ENCODE measurements around the gene C3orf38. TPM values are rescaled to one million over a fixed set of nuclear protein-coding genes. Genes with fewer than 3 reads are reported as not detected.

C3orf38 gene
- total RNA-seq, 1 experiment from 2014 or later, result 38.8 TPM

GRCh38 chr3:88147261-88147660 lies 2.5 kb upstream of the C3orf38 start:
- H3K9me3 ChIP-seq (ENCODE audit: low read length), result no peaks in the 10 kb centered on the region
- no peaks in the 10 kb centered on the region for H4K20me1 ChIP-seq (ENCODE audit: insufficient read depth, low read depth, low read length)
- peaks cover 33% of the 10 kb centered on the region for H3K4me1 ChIP-seq (ENCODE audit: low read length)
- H2AFZ ChIP-seq (ENCODE audit: low read length), result no peak overlapping the region
- H3K4me2 ChIP-seq (ENCODE audit: low read depth, low read length, poor library complexity, severe bottlenecking), result peak overlapping the region; percentile 80
- H3K9me2 ChIP-seq (replicated peaks; ENCODE audit: insufficient read depth, low read length), result no peaks in the 10 kb centered on the region
- no peak for DNase-seq
- no peak overlapping the region for H3K9ac ChIP-seq (ENCODE audit: low read length)
- H3K27ac ChIP-seq (ENCODE audit: low read length), result no peak overlapping the region
- no peaks in the 10 kb centered on the region for H3K27me3 ChIP-seq (ENCODE audit: low read length)
- no peaks in the 10 kb centered on the region for H3K36me3 ChIP-seq (ENCODE audit: insufficient read depth, low read length)
- no peak overlapping the region for H3K4me3 ChIP-seq (ENCODE audit: low read length)
- peaks cover 86% of the 10 kb centered on the region for H3K79me2 ChIP-seq (ENCODE audit: low read length)

GRCh38 chr3:88148651-88149050 lies 1.1 kb upstream of the C3orf38 start:
- H3K4me2 ChIP-seq (ENCODE audit: low read depth, low read length, poor library complexity, severe bottlenecking), result peak overlapping the region; percentile 80
- H4K20me1 ChIP-seq (ENCODE audit: insufficient read depth, low read depth, low read length), result no peaks in the 10 kb centered on the region
- no peak for DNase-seq
- H3K27me3 ChIP-seq (ENCODE audit: low read length), result no peaks in the 10 kb centered on the region
- peaks cover 41% of the 10 kb centered on the region for H3K4me1 ChIP-seq (ENCODE audit: low read length)
- H3K9me3 ChIP-seq (ENCODE audit: low read length), result no peaks in the 10 kb centered on the region
- H3K4me3 ChIP-seq (ENCODE audit: low read length), result peak overlapping the region; percentile 96
- peaks cover 4% of the 10 kb centered on the region; the same call in 1 of the 2 replicates for H3K36me3 ChIP-seq (ENCODE audit: insufficient read depth, low read length)
- peaks cover 89% of the 10 kb centered on the region for H3K79me2 ChIP-seq (ENCODE audit: low read length)
- H3K9ac ChIP-seq (ENCODE audit: low read length), result peak overlapping the region; percentile 97
- peak overlapping the region; percentile 85; the same call in 1 of the 2 replicates for H3K27ac ChIP-seq (ENCODE audit: low read length)
- H3K9me2 ChIP-seq (replicated peaks; ENCODE audit: insufficient read depth, low read length), result no peaks in the 10 kb centered on the region
- H2AFZ ChIP-seq (ENCODE audit: low read length), result peak overlapping the region; percentile 92; the same call in 1 of the 2 replicates

GRCh38 chr3:88149101-88149508 lies 654 bp upstream of the C3orf38 start:
- H4K20me1 ChIP-seq (ENCODE audit: insufficient read depth, low read depth, low read length), result no peaks in the 10 kb centered on the region
- H2AFZ ChIP-seq (ENCODE audit: low read length), result peak overlapping the region; percentile 92
- no peaks in the 10 kb centered on the region for H3K27me3 ChIP-seq (ENCODE audit: low read length)
- H3K36me3 ChIP-seq (ENCODE audit: insufficient read depth, low read length), result peaks cover 4% of the 10 kb centered on the region; the same call in 1 of the 2 replicates
- H3K79me2 ChIP-seq (ENCODE audit: low read length), result peaks cover 90% of the 10 kb centered on the region
- peak overlapping the region; percentile 96 for H3K4me3 ChIP-seq (ENCODE audit: low read length)
- peak overlapping the region; percentile 80 for H3K4me2 ChIP-seq (ENCODE audit: low read depth, low read length, poor library complexity, severe bottlenecking)
- no peak for DNase-seq
- no peaks in the 10 kb centered on the region for H3K9me3 ChIP-seq (ENCODE audit: low read length)
- H3K4me1 ChIP-seq (ENCODE audit: low read length), result peaks cover 41% of the 10 kb centered on the region
- peak overlapping the region; percentile 85 for H3K27ac ChIP-seq (ENCODE audit: low read length)
- H3K9me2 ChIP-seq (replicated peaks; ENCODE audit: insufficient read depth, low read length), result no peaks in the 10 kb centered on the region
- H3K9ac ChIP-seq (ENCODE audit: low read length), result peak overlapping the region; percentile 97

DNA sequence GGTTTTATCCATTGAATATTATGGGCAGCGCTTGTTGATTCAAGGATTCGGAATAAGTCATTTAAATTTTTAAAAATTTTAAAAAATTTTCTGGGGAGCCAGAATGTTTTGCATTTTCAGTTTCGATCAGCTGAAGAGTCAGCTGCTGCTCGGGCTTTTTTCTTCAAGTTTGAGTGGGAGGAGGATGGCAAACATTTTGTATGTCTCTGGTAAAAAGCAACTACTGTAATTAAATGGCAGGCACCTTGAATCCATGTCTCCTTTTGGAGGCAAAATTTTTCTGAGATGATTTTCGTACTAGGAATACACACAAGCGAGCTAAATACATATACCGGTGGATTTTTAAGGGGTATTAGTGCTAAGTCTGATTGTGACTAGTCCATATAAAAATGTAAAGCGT lies 612 bp downstream of the C3orf38 start:
- Histone ChIP-seq H3K4me2 (ENCODE audit: low read depth, low read length, poor library complexity, severe bottlenecking) (peak overlapping the region; percentile 80), H3K9me2 (replicated peaks; ENCODE audit: insufficient read depth, low read length) (no peaks in the 10 kb centered on the region), H3K36me3 (ENCODE audit: insufficient read depth, low read length) (peaks cover 11% of the 10 kb centered on the region; the same call in 1 of the 2 replicates), H3K4me3 (ENCODE audit: low read length) (peak overlapping the region; percentile 96), H3K9me3 (ENCODE audit: low read length) (no peaks in the 10 kb centered on the region), H2AFZ (ENCODE audit: low read length) (0 out of 2 replicates have a peak overlapping the region, but pooled peaks have one; percentile 85), H3K9ac (ENCODE audit: low read length) (peak overlapping the region; percentile 97), H3K27me3 (ENCODE audit: low read length) (no peaks in the 10 kb centered on the region), H3K27ac (ENCODE audit: low read length) (peak overlapping the region; percentile 85), H3K79me2 (ENCODE audit: low read length) (peaks cover 95% of the 10 kb centered on the region), H4K20me1 (ENCODE audit: insufficient read depth, low read depth, low read length) (no peaks in the 10 kb centered on the region), H3K4me1 (ENCODE audit: low read length) (peaks cover 41% of the 10 kb centered on the region)
- peak; percentile 80 for DNase-seq

- H2AFZ ChIP-seq (ENCODE audit: low read length), result no peak overlapping the region
- peak overlapping the region; percentile 97 for H3K9ac ChIP-seq (ENCODE audit: low read length)
- H3K36me3 ChIP-seq (ENCODE audit: insufficient read depth, low read length), result peaks cover 15% of the 10 kb centered on the region; the same call in 1 of the 2 replicates
- H3K27ac ChIP-seq (ENCODE audit: low read length), result peak overlapping the region; percentile 85
- H3K79me2 ChIP-seq (ENCODE audit: low read length), result peaks cover 95% of the 10 kb centered on the region
- H3K4me1 ChIP-seq (ENCODE audit: low read length), result peaks cover 42% of the 10 kb centered on the region
- H3K9me3 ChIP-seq (ENCODE audit: low read length), result no peaks in the 10 kb centered on the region
- H3K27me3 ChIP-seq (ENCODE audit: low read length), result no peaks in the 10 kb centered on the region
- no peaks in the 10 kb centered on the region for H3K9me2 ChIP-seq (replicated peaks; ENCODE audit: insufficient read depth, low read length)
- peak overlapping the region; percentile 80 for H3K4me2 ChIP-seq (ENCODE audit: low read depth, low read length, poor library complexity, severe bottlenecking)
- H4K20me1 ChIP-seq (ENCODE audit: insufficient read depth, low read depth, low read length), result no peaks in the 10 kb centered on the region
- DNase-seq, result peak; percentile 71
- H3K4me3 ChIP-seq (ENCODE audit: low read length), result peak overlapping the region; percentile 96
These were observed 1.0 kb downstream of the C3orf38 start for GRCh38 chr3:88150806-88151205.

DNA sequence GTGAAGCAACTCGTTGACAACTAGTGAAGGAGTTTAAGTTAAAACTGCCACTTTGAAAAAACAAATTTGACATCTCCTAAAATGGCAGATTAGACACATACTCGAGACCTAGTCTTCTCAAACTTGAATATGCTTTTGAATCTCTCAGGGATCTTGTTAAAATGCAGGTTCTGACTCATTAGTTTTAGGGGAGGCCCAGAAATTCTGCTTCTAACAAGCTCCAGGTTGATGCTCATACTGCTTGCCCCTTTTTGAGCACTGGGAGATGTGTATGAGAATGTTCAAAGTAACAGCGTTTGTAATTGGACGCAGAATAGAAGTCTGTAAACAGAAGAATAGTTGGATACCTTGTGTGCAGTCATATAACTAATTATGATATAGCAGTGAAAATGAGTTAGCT lies 1.6 kb downstream of the C3orf38 start:
- peak overlapping the region; percentile 80 for H3K4me2 ChIP-seq (ENCODE audit: low read depth, low read length, poor library complexity, severe bottlenecking)

GRCh38 chr3:88152841-88153240 lies 3.1 kb downstream of the C3orf38 start:
- Histone ChIP-seq H3K4me2 (ENCODE audit: low read depth, low read length, poor library complexity, severe bottlenecking) (peak overlapping the region; percentile 41), H3K79me2 (ENCODE audit: low read length) (peaks cover 95% of the 10 kb centered on the region), H2AFZ (ENCODE audit: low read length) (no peak overlapping the region), H3K36me3 (ENCODE audit: insufficient read depth, low read length) (peaks cover 34% of the 10 kb centered on the region), H3K9ac (ENCODE audit: low read length) (no peak overlapping the region), H3K9me3 (ENCODE audit: low read length) (no peaks in the 10 kb centered on the region), H3K27ac (ENCODE audit: low read length) (peak overlapping the region; percentile 29; the same call in 1 of the 2 replicates), H3K4me3 (ENCODE audit: low read length) (0 out of 2 replicates have a peak overlapping the region, but pooled peaks have one; percentile 20), H3K9me2 (replicated peaks; ENCODE audit: insufficient read depth, low read length) (no peaks in the 10 kb centered on the region), H3K4me1 (ENCODE audit: low read length) (peaks cover 40% of the 10 kb centered on the region), H3K27me3 (ENCODE audit: low read length) (no peaks in the 10 kb centered on the region), H4K20me1 (ENCODE audit: insufficient read depth, low read depth, low read length) (no peaks in the 10 kb centered on the region)
- DNase-seq, result no peak

More for the DNA sequence above, 1.6 kb downstream of the C3orf38 start:
- H3K79me2 ChIP-seq (ENCODE audit: low read length), result peaks cover 95% of the 10 kb centered on the region
- no peaks in the 10 kb centered on the region for H4K20me1 ChIP-seq (ENCODE audit: insufficient read depth, low read depth, low read length)
- H3K36me3 ChIP-seq (ENCODE audit: insufficient read depth, low read length), result peaks cover 20% of the 10 kb centered on the region
- H3K27ac ChIP-seq (ENCODE audit: low read length), result peak overlapping the region; percentile 85
- no peaks in the 10 kb centered on the region for H3K9me3 ChIP-seq (ENCODE audit: low read length)
- H3K27me3 ChIP-seq (ENCODE audit: low read length), result no peaks in the 10 kb centered on the region
- H2AFZ ChIP-seq (ENCODE audit: low read length), result no peak overlapping the region
- no peaks in the 10 kb centered on the region for H3K9me2 ChIP-seq (replicated peaks; ENCODE audit: insufficient read depth, low read length)
- H3K4me1 ChIP-seq (ENCODE audit: low read length), result peaks cover 46% of the 10 kb centered on the region
- peak; percentile 56 for DNase-seq
- H3K9ac ChIP-seq (ENCODE audit: low read length), result peak overlapping the region; percentile 97
- H3K4me3 ChIP-seq (ENCODE audit: low read length), result peak overlapping the region; percentile 96

- Histone ChIP-seq H3K79me2 (ENCODE audit: low read length) (peaks cover 11% of the 10 kb centered on the region), H3K36me3 (ENCODE audit: insufficient read depth, low read length) (peaks cover 9% of the 10 kb centered on the region; the same call in 1 of the 2 replicates), H3K4me2 (ENCODE audit: low read depth, low read length, poor library complexity, severe bottlenecking) (no peak overlapping the region), H3K9me3 (ENCODE audit: low read length) (no peaks in the 10 kb centered on the region), H3K27me3 (ENCODE audit: low read length) (no peaks in the 10 kb centered on the region), H3K4me3 (ENCODE audit: low read length) (no peak overlapping the region), H4K20me1 (ENCODE audit: insufficient read depth, low read depth, low read length) (0 out of 2 replicates have a peak, but pooled peaks cover 5% of the 10 kb centered on the region), H2AFZ (ENCODE audit: low read length) (no peak overlapping the region), H3K9ac (ENCODE audit: low read length) (no peak overlapping the region), H3K27ac (ENCODE audit: low read length) (no peak overlapping the region), H3K9me2 (replicated peaks; ENCODE audit: insufficient read depth, low read length) (no peaks in the 10 kb centered on the region), H3K4me1 (ENCODE audit: low read length) (no peaks in the 10 kb centered on the region)
- no peak for DNase-seq
These were observed 16.7 kb downstream of the C3orf38 start for GRCh38 chr3:88166419-88166971.

All from Karpas-422 (cell line).